Measurements from ENCODE around the gene NKX2-1.

The NKX2-1 gene

DNA sequence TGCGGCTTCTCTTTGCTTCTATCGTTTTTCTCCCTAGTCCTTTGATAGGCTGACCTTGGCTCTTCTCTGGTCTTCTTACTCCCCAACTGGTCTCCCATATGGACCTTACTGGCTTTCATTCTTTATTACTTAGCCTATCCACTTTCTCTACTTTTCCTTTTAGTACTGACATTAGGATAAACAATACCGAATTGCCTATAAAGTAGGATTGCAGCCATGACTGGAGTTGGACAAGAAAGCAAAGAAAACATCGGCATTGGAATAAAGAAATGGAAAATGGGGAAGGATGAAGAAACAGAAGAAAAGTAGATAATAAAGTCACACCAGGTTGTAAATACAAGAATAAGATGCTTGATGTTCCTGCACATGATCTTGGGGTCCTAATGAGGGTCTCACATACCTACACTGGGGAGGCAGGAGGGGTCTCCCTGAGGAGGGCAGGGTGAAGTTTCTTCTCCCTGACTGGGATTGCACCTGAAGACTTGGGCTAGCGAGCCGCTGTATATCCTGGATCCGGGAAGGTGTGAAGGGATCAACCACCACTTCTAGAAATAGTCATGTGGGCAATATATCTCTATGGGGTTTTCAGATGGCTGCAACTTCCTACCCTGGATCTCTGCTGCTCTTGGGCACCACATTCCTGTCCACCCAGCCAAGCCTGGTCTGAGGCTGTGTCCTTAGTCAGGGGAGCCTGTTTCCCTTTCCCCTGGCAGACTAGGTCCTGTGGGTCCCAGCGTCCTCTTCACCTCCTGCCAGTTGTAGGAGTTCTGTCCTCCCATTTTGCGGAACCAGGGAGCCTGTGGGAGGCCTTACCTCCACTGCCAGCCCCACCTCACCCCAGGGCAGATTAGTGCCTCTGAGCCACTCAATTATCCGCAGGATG is 13.1 kb downstream of the NKX2-1 start:
- DNase-seq (ENCODE audit: low spot score) = peak; percentile 25
- TF ChIP-seq, protein P1, sequence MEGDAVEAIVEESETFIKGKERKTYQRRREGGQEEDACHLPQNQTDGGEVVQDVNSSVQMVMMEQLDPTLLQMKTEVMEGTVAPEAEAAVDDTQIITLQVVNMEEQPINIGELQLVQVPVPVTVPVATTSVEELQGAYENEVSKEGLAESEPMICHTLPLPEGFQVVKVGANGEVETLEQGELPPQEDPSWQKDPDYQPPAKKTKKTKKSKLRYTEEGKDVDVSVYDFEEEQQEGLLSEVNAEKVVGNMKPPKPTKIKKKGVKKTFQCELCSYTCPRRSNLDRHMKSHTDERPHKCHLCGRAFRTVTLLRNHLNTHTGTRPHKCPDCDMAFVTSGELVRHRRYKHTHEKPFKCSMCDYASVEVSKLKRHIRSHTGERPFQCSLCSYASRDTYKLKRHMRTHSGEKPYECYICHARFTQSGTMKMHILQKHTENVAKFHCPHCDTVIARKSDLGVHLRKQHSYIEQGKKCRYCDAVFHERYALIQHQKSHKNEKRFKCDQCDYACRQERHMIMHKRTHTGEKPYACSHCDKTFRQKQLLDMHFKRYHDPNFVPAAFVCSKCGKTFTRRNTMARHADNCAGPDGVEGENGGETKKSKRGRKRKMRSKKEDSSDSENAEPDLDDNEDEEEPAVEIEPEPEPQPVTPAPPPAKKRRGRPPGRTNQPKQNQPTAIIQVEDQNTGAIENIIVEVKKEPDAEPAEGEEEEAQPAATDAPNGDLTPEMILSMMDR (IDR thresholded peaks at IDR 0.05; ENCODE audit: extremely low read depth, missing control alignments) = no peak

DNA sequence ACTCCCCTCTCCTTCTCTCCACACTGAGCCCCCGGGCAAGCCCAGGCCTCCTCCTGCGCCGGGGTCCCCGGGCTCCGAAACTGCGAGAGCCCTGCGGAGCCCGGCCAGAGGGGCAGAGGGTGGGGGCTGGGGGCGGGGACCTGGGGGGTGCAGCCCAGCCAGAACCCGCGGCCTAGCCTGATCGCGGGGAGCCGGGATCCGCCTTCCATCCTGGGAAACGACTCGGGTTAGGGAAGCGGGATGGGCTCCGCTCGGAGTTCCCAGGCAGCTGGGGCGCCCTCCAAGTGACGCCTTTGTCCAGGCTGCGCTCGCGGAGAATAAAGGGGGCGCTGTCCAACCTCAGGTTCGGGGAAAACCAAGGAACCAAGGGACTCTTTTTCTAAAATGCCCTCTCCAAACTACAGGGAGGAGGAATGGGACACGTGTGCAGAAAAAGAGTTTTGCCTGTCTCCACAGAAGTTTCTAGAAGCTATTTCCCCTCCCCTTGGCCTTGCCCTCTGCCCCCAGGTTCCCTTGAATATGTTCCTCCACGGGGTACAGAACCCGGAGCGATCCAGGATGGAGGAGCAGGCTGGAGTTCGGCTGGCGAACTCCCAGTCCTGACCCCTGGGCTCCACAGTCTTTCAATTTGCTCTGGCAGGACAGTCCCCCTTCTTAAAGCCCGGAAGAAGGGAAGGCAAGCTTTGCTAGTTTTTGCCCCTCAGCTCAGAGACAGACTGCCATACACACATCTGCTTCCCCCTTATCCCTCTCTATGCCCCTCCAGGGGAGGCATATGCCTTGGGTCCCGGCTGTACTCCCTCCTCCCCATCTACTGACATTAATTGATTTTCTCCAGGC is 13.9 kb downstream of the NKX2-1 start:
- DNase-seq (ENCODE audit: low spot score) = peak; percentile 25
- TF ChIP-seq, protein P1 (IDR thresholded peaks at IDR 0.05; ENCODE audit: extremely low read depth, missing control alignments) = no peak

DNA sequence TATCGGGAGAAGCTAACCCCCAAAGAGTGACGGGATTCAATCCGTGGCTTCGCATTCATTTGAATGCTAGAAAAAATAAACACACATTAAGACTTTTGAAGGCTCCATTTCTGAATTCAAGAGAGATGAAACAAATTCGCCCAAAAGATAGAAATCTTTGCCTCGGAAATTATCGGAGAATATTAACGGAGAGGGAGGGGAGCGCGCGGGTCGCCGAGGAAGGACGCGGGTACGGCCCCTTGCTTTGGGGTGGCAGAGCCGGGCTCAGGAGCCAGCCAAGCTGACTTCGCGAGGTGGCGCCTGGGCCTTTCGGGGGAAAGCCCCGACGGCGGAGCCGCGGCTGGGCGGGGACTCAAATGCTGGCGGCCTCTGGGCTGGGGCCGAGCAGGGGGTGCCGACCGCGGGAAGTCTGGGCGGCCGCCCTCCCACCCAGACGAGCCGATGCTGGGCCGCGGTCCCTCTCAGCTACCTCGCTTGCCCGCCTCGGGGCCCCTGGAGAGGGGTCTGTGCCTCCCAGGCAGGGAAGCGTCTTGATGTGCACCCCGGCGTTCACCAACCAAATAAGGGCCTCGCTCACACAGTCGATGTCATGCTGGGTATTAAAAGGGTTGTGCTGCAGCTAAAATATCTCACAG is 14.7 kb downstream of the NKX2-1 start:
- peak; percentile 59 for DNase-seq (ENCODE audit: low spot score)
- TF ChIP-seq, protein P1 (IDR thresholded peaks at IDR 0.05; ENCODE audit: extremely low read depth, missing control alignments) = no peak

DNA sequence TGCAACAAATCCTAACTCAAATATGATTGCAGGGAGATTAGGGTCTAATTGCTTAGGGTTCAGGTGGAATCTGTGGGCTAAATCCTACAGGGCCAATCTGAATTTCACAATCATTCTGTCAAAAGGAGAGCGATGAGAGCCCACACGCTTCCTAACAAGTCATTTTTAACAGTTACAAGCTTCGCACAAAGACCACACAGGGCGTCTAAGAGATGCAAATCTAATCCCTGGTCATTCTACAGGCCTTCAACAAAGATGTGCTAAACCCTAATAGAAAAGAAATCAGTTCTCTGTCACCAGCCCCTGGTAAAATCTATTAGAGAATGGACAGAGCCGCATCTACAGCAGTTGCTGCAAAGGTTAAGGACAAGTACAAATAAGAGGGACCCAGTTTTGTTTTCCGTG is 15.3 kb downstream of the NKX2-1 start:
- TF ChIP-seq, protein P1 (IDR thresholded peaks at IDR 0.05; ENCODE audit: extremely low read depth, missing control alignments) = no peak

DNA sequence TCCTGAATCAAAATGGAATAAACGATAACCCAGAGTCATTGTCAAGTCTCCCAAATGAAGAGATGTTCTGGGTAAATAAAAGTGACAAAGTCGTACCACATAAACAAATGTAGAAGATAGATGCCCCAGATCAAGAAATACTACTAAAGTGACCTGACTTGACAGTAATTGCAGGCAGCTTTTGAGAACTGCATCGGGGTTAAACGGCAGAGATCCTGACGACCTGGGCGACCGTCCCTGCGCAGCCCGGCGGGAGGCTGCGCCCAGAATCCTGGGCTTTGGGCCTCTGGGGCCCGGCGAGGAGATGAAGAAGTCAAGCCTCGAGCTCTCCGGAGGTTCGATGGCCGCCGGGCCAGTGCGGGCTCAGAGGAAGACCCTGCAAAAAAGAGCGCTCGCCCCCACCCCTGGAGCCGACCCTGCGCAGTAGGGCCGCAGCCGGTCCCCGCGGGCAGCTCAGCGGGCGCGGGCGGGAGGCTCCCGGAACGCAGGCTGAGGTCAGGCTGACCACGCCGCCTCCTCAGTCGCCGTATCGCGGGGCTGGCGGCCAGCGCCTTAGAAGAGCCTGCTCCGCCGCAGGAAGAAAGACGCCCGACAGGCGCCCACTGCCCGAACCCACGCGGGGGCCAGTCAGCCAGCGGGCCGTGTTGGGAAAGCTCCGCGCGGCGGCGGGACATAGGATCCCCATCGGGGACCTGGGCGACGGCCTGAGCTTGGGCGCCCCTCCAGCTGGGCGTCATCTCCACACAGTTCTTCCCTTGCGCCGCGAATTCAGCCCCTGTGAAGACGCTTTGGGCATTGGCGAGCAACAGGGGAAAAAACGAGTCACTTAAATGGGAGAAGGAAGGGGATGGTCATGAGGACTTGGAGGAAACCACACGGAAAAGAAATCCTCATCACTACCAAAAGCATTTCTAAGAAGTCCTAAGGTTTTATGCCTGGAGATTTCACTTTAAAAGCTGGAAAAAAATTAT is 16.0 kb downstream of the NKX2-1 start:
- TF ChIP-seq, protein P1 (IDR thresholded peaks at IDR 0.05; ENCODE audit: extremely low read depth, missing control alignments) = no peak

More for the DNA sequence above, 15.3 kb downstream of the NKX2-1 start:
- DNase-seq (ENCODE audit: low spot score) = peak; percentile 23

More for the DNA sequence above, 16.0 kb downstream of the NKX2-1 start:
- no peak for DNase-seq (ENCODE audit: low spot score)

All from GM20000 (cell line).